A673 (cell line): ENCODE results near the gene RAP1GDS1. TPM values are rescaled to one million over a fixed set of nuclear protein-coding genes. Genes with fewer than 3 reads are reported as not detected.

Experiments
- BruUV-seq: library from RNA; stranded (reverse); fragments of 400-500 nt; replicated peaks from 2 replicates; lab custom pipeline; 2021; lab: Mats Ljungman, UMichigan
- CTCF ChIA-PET: fragments of 300-600 bp; sonication (Branson Sonifier 250); formaldehyde crosslinking; loops from one replicate; lab custom pipeline; 2022; ENCODE audit warnings: antibody characterized with exemption; lab: Charles Lee
- POLR2A ChIA-PET: fragments of 300-600 bp; sonication (Branson Sonifier 250); formaldehyde crosslinking; loops from one replicate; lab custom pipeline; 2022; ENCODE audit warnings: antibody characterized with exemption; ENCODE audit not compliant: low non-redundant PET; lab: Charles Lee
- DNase-seq: peaks from one replicate; pipeline ENCODE4 v3.0.0-alpha.2; 2015; ENCODE audit warnings: low spot score
- H3K27ac ChIP-seq: fragments of 200-600 bp; sonication (generic); 2 replicates; pipeline ENCODE4 v1.5.1; 2016; ENCODE audit warnings: mixed run types, low read depth, mild to moderate bottlenecking, mixed read lengths, antibody characterized with exemption, low read length; ENCODE audit not compliant: poor library complexity, severe bottlenecking
- H3K27me3 ChIP-seq: fragments of 200-600 bp; sonication (generic); replicated peaks from 2 replicates; pipeline ENCODE4 v1.6.1; 2017; ENCODE audit warnings: mixed run types, low read depth, mild to moderate bottlenecking, mixed read lengths, antibody characterized with exemption, low read length; ENCODE audit not compliant: insufficient read depth, poor library complexity
- H3K36me3 ChIP-seq: fragments of 200-600 bp; sonication (generic); 2 replicates; pipeline ENCODE4 v1.6.1; 2016; ENCODE audit warnings: mixed run types, mild to moderate bottlenecking, mixed read lengths, antibody characterized with exemption, low read length; ENCODE audit not compliant: insufficient read depth, poor library complexity, severe bottlenecking
- H3K4me1 ChIP-seq: fragments of 200-600 bp; sonication (generic); 2 replicates; pipeline ENCODE4 v1.6.1; 2017; ENCODE audit warnings: mixed run types, mild to moderate bottlenecking, mixed read lengths, antibody characterized with exemption, low read length; ENCODE audit not compliant: insufficient read depth, poor library complexity, severe bottlenecking
- H3K4me3 ChIP-seq: fragments of 200-600 bp; sonication (generic); 2 replicates; pipeline ENCODE4 v1.5.1; 2016; ENCODE audit warnings: low read depth, mixed run types, mild to moderate bottlenecking, mixed read lengths, low read length; ENCODE audit not compliant: poor library complexity, severe bottlenecking
- H3K9me3 ChIP-seq: fragments of 200-600 bp; sonication (generic); 2 replicates; pipeline ENCODE4 v1.6.1; 2016; ENCODE audit warnings: mixed run types, low read depth, mild to moderate bottlenecking, mixed read lengths, antibody characterized with exemption, low read length; ENCODE audit not compliant: poor library complexity, severe bottlenecking
- CTCF ChIP-seq: fragments of 300-800, 200-600 bp; sonication (generic); conservative IDR thresholded peaks from 2 replicates; pipeline ENCODE4 v1.5.1; 2017; ENCODE audit warnings: low read depth, mild to moderate bottlenecking, antibody characterized with exemption, low read length, moderate library complexity, mixed read lengths
- EZH2 ChIP-seq: fragments of 200-600 bp; sonication (generic); IDR thresholded peaks from 2 replicates; pipeline ENCODE4 v1.6.1; 2017; ENCODE audit warnings: borderline replicate concordance, low read depth, mild to moderate bottlenecking, mixed read lengths, antibody characterized with exemption, low read length; ENCODE audit not compliant: poor library complexity, severe bottlenecking
- intact Hi-C: fragments of 100-400 bp; cut with micrococcal nuclease; formaldehyde crosslinking; loops from one replicate; pipeline ENCODE4 v1.10.0; 2022; ENCODE audit not compliant: unreplicated experiment
- total RNA-seq: library from RNA; stranded (reverse); gene quantifications from 2 replicates; pipeline ENCODE4 v1.2.3, GENCODE V29; 2021

Gene RAP1GDS1
- total RNA-seq, 1 experiment from 2014 or later = 44.5 TPM

GRCh38 chr4:98490251-98490650, 229.1 kb downstream of the RAP1GDS1 start:
- TF ChIP-seq EZH2 = no peak
- TF ChIP-seq CTCF = no peak
- H3K27me3 ChIP-seq = no peaks in the 10 kb centered on the region
- no peaks in the 10 kb centered on the region for H3K9me3 ChIP-seq
- ChIA-PET CTCF (no interaction called here), POLR2A (no interaction called here)
- intact Hi-C loops = no loop called here
- H3K4me1 ChIP-seq = no peaks in the 10 kb centered on the region
- H3K4me3 ChIP-seq = no peak overlapping the region
- no peak for DNase-seq
- no peaks in the 10 kb centered on the region for H3K36me3 ChIP-seq
- no TSS peak for BruUV-seq
- no peak overlapping the region for H3K27ac ChIP-seq

- ChIA-PET POLR2A (no interaction called here), CTCF (no interaction called here)
- Histone ChIP-seq H3K4me1 (no peaks in the 10 kb centered on the region), H3K27me3 (no peaks in the 10 kb centered on the region), H3K27ac (no peak overlapping the region), H3K4me3 (no peak overlapping the region), H3K9me3 (no peaks in the 10 kb centered on the region), H3K36me3 (no peaks in the 10 kb centered on the region)
- TF ChIP-seq EZH2 (no peak), CTCF (no peak)
- DNase-seq = no peak
- no TSS peak for BruUV-seq
- intact Hi-C loops = no loop called here
Observed at GRCh38 chr4:98491899-98492559, 230.8 kb downstream of the RAP1GDS1 start.

- ChIA-PET POLR2A (no interaction called here), CTCF (no interaction called here)
Observed at GRCh38 chr4:98493296-98493695, 232.1 kb downstream of the RAP1GDS1 start.

More at GRCh38 chr4:98493296-98493695, 232.1 kb downstream of the RAP1GDS1 start:
- Histone ChIP-seq H3K4me1 (no peaks in the 10 kb centered on the region), H3K4me3 (no peak overlapping the region), H3K9me3 (no peaks in the 10 kb centered on the region), H3K27me3 (no peaks in the 10 kb centered on the region), H3K27ac (no peak overlapping the region), H3K36me3 (no peaks in the 10 kb centered on the region)
- intact Hi-C loops = no loop called here
- no TSS peak for BruUV-seq
- no peak for DNase-seq
- no peak for TF ChIP-seq CTCF
- no peak for TF ChIP-seq EZH2

Other genes with a start within 250 kb of the RAP1GDS1 start
- gene STPG2, start 117.9 kb upstream of the RAP1GDS1 start, total RNA-seq = not detected in 2 replicates